Testis (tissue), 2 donors: ENCODE measurements around the gene MT1F.

ENCODE experiments used
- CTCF ChIP-seq, 3 experiments: fragments of 450-650 bp in 2 of 3; fragments of 200-600 bp in 1 of 3; sonication (generic) in 1 of 3; IDR thresholded peaks; one replicate each; pipeline ENCODE4 v1.5.1; 2016 to 2019; ENCODE audit warnings: antibody characterized with exemption in 3 of 3, mild to moderate bottlenecking in 2 of 3, moderate library complexity in 1 of 3
- POLR2A ChIP-seq: fragments of 450-650 bp; IDR thresholded peaks from one replicate; pipeline ENCODE4 v1.6.1; 2017; ENCODE audit warnings: antibody characterized with exemption, mild to moderate bottlenecking, moderate library complexity

DNA sequence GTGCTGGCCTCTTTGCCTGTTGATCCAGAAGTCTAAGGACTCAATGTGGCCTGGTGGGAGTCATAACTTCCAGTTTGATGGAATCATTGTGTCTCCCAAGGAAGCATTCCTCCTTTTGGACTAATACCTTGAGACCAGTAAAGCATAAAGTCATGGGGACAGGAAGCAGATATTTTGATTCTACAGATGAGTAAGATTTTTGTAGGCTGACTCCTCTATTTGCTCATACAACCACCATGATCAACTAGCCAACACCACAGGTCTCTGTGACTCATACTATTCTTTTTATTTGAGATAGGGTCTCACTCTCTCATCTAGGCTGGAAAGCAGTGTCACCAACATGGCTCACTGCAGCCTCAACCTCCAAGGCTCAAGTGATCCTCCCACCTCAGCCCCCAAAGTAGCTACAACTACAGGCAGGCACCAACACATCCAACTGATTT, 43.2 kb upstream of the MT1F start:
- TF ChIP-seq CTCF (IDR thresholded peaks at IDR 0.05), result no peak
- TF ChIP-seq POLR2A, result no peak
